Measurements from ENCODE around the gene TSBP1.

Gene TSBP1

DNA sequence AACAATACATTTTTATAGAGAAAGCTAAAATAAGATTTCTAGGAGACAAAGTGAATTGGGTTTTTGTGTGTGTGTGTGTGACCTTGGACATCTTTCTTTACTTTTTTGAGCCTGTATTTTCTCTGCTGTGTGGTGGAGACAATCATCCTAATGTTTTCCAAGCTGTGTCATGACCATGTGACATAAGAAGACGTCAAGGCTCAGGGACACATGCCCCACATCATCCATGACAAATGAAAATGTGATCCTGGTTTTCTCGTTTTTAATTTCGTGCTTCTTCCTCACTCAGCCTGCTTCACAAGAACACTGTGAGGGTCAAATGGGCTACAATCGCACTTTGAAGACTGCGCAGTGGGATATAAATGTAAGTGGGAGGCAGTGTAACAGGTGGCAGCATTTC, 39.2 kb upstream of the TSBP1 start:
- Histone ChIP-seq H3K9me3 (no peaks in the 10 kb centered on the region), H3K4me3 (ENCODE audit: low read depth in 1 of 2, low read length in 1 of 2) (no peak overlapping the region), H3K4me1 (ENCODE audit: control insufficient read depth in 1 of 2, insufficient read depth in 1 of 2, low read depth in 1 of 2, low read length in 1 of 2) (no peaks in the 10 kb centered on the region), H3K27me3 (peaks cover 71% of the 10 kb centered on the region), H3K36me3 (no peaks in the 10 kb centered on the region), H3K27ac (no peak overlapping the region)
- TF ChIP-seq, protein P1, sequence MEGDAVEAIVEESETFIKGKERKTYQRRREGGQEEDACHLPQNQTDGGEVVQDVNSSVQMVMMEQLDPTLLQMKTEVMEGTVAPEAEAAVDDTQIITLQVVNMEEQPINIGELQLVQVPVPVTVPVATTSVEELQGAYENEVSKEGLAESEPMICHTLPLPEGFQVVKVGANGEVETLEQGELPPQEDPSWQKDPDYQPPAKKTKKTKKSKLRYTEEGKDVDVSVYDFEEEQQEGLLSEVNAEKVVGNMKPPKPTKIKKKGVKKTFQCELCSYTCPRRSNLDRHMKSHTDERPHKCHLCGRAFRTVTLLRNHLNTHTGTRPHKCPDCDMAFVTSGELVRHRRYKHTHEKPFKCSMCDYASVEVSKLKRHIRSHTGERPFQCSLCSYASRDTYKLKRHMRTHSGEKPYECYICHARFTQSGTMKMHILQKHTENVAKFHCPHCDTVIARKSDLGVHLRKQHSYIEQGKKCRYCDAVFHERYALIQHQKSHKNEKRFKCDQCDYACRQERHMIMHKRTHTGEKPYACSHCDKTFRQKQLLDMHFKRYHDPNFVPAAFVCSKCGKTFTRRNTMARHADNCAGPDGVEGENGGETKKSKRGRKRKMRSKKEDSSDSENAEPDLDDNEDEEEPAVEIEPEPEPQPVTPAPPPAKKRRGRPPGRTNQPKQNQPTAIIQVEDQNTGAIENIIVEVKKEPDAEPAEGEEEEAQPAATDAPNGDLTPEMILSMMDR (IDR thresholded peaks at IDR 0.05) = no peak

DNA sequence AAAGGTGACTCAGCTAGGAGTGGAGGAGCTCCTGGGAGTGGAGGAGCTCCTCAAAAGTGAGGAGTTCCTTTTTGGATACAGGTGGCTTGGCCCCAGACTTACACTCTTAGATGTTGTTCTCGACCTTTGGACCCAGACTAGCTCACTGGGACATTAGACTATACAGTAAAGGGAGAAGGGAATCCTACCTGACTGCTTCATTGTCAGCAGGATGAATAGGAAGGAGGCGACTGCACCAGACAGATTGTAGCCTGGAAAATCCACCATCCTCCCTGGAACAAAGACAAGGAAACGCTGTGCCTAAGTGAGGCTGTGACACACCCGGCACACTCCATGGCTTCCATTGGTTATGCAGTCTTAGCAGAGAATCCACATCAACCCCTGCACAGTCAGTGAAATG, 35.2 kb upstream of the TSBP1 start, which contains the start of gene BTNL2:
Gene BTNL2, minus strand, starts transcription at position 325 of the 400 bp plus-strand sequence. Its CDS starts 58 bp downstream, at position 267.
- TF ChIP-seq, protein P1 (IDR thresholded peaks at IDR 0.05) = no peak
- Histone ChIP-seq H3K36me3 (no peaks in the 10 kb centered on the region), H3K4me3 (ENCODE audit: low read depth in 1 of 2, low read length in 1 of 2) (no peak within 1 kb of the TSS), H3K9me3 (no peaks in the 10 kb centered on the region), H3K27ac (no peak within 1 kb of the TSS), H3K27me3 (peaks cover 57% of the 10 kb centered on the region), H3K4me1 (ENCODE audit: control insufficient read depth in 1 of 2, insufficient read depth in 1 of 2, low read depth in 1 of 2, low read length in 1 of 2) (no peaks in the 10 kb centered on the region)

DNA sequence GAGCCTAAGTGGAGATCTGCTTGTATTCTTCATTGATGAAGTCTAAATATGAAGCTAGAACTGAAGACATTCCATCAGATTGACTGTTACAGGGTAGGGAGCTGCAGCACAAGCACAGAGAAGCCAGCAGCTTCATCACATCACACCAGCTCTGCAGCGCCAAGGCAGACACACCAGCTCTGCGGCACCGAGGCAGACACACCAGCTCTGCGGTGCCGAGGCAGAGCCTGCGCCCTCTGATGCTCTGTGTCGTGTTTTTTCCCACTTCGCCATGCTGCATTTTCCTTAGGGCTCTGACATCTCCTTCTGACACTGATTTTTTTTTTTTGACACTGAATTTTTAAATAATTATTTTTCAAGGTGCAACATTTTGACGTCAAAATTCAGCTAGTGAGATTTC, 34.5 kb upstream of the TSBP1 start:
- Histone ChIP-seq H3K36me3 (no peaks in the 10 kb centered on the region), H3K27ac (no peak overlapping the region), H3K9me3 (no peaks in the 10 kb centered on the region), H3K4me3 (ENCODE audit: low read depth in 1 of 2, low read length in 1 of 2) (no peak overlapping the region), H3K4me1 (ENCODE audit: control insufficient read depth in 1 of 2, insufficient read depth in 1 of 2, low read depth in 1 of 2, low read length in 1 of 2) (no peaks in the 10 kb centered on the region), H3K27me3 (peaks cover 57% of the 10 kb centered on the region)
- TF ChIP-seq, protein P1 (IDR thresholded peaks at IDR 0.05) = no peak

DNA sequence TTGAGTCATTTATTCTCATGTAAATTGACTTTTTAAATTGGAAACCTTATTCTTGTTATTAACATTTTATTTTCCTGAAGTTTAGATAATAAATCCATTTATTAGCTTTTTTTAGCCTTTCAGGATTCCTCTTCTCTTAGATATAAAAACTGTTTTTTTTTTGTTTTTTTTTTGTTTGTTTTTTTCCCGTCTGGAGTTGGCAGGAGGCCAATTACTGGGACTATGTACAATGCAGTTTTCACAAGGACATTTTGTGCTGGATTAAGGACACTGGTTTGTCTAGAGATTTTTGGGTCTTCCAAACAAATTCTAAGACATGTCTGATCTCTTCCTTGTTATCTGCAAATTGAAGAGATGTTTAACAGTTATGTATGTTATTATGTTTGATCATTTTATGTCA, 34.0 kb upstream of the TSBP1 start:
- Histone ChIP-seq H3K4me1 (ENCODE audit: control insufficient read depth in 1 of 2, insufficient read depth in 1 of 2, low read depth in 1 of 2, low read length in 1 of 2) (no peaks in the 10 kb centered on the region), H3K27ac (no peak overlapping the region), H3K4me3 (ENCODE audit: low read depth in 1 of 2, low read length in 1 of 2) (no peak overlapping the region), H3K27me3 (peaks cover 57% of the 10 kb centered on the region), H3K9me3 (no peaks in the 10 kb centered on the region), H3K36me3 (no peaks in the 10 kb centered on the region)
- TF ChIP-seq, protein P1 (IDR thresholded peaks at IDR 0.05) = no peak

DNA sequence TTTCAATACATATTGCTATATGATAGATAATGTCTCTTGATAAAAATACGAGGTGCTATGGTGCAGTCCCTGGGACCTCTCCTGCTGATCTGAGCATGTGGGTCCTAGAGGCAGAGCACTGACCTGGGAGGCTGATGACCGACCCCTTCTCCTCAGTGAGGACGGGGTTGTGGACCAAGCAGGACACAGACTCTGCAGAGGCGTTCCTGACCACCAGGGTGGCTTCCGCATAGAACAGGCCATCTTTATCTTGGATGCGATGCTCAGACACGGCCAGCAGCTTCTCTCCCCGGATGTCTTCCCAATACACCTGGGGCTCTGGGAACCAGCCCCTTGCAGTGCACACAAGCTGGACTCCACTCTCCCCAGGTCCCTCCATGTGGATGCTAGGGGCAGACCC, 31.1 kb upstream of the TSBP1 start:
- no peaks in the 10 kb centered on the region for H3K36me3 ChIP-seq
- no peaks in the 10 kb centered on the region for H3K4me1 ChIP-seq (ENCODE audit: control insufficient read depth in 1 of 2, insufficient read depth in 1 of 2, low read depth in 1 of 2, low read length in 1 of 2)
- TF ChIP-seq, protein P1 (IDR thresholded peaks at IDR 0.05) = no peak
- no peaks in the 10 kb centered on the region for H3K9me3 ChIP-seq
- H3K27me3 ChIP-seq = peaks cover 40% of the 10 kb centered on the region
- H3K4me3 ChIP-seq (ENCODE audit: low read depth in 1 of 2, low read length in 1 of 2) = no peak overlapping the region
- H3K27ac ChIP-seq = no peak overlapping the region

Data from neutrophil (primary cell).